ENCODE data around the gene PRKG1.

GRCh38 chr10:52331638-52332364 is 1257.5 kb downstream of the PRKG1 start:
- TF ChIP-seq CTCF (IDR thresholded peaks at IDR 0.05; ENCODE audit: borderline replicate concordance, extremely low read depth, low read length, poor library complexity, severe bottlenecking) (no peak), EZH2 (IDR thresholded peaks at IDR 0.05; ENCODE audit: borderline replicate concordance, low read depth, low read length, severe bottlenecking) (no peak)
